Measurements from ENCODE around the gene RNF225. TPM values are rescaled to one million over a fixed set of nuclear protein-coding genes. Genes with fewer than 3 reads are reported as not detected.

RNF225 gene
- total and polyA plus RNA-seq, 2 donors (not counting 3 experiments of a cell fraction or from before 2014, with no cell fraction given): 0.58 TPM; not detected in 1

- Histone ChIP-seq H3K4me1 (ENCODE audit: control insufficient read depth, extremely low read depth, insufficient read depth, low read length) (no peaks in the 10 kb centered on the region), H3K27ac (ENCODE audit: insufficient read depth, low read depth, low read length) (no peak overlapping the region), H3K4me2 (ENCODE audit: insufficient read depth, low read length) (no peak overlapping the region), H3K79me2 (ENCODE audit: control insufficient read depth, insufficient read depth, low read length) (no peaks in the 10 kb centered on the region), H3K9me1 (replicated peaks; ENCODE audit: control insufficient read depth, extremely low read depth, insufficient read depth, low read length) (no peaks in the 10 kb centered on the region), H2AFZ (ENCODE audit: low read depth, low read length) (no peak overlapping the region), H3K9me3 (replicated peaks; ENCODE audit: control insufficient read depth, insufficient read depth, low read length) (peaks cover 12% of the 10 kb centered on the region), H3K4me3 (replicated peaks in 1 of 3; ENCODE audit: insufficient read depth in 1 of 3, low read depth in 1 of 3, low read length in 3 of 3) (no peak overlapping the region), H3K27me3 (ENCODE audit: control insufficient read depth in 2 of 2, insufficient read depth in 2 of 2, low read length in 2 of 2) (no peaks in the 10 kb centered on the region), H3K36me3 (ENCODE audit: control insufficient read depth in 2 of 2, extremely low read depth in 1 of 2, insufficient read depth in 2 of 2, low read length in 2 of 2) (peaks cover 15 to 18% of the 10 kb centered on the region in 2 experiments), H4K20me1 (replicated peaks; ENCODE audit: control insufficient read depth, extremely low read depth, insufficient read depth, low read length) (no peaks in the 10 kb centered on the region), H3K9ac (replicated peaks; ENCODE audit: extremely low read depth, insufficient read depth, low read length) (no peak overlapping the region)
- no TSS peak for BruUV-seq (replicated peaks)
- intact Hi-C loops (cut with micrococcal nuclease) (no loop called here), dilution Hi-C loops (cut with MboI; ENCODE audit: extremely low pct_ligation_motif_present, low sequenced_read_pairs) (no loop called here)
- POLR2A ChIA-PET: no interaction called here
- DNase-seq (ENCODE audit: low read depth, low spot score) (no peak), FAIRE-seq (no peak)
- CTCF ChIA-PET: interaction anchor here (1.0 kb wide), 1 partner anchor 9 kb away, joined by 4 read pairs; the partner anchor contains the start of gene ZNF584
- TF ChIP-seq JUN (IDR thresholded peaks at IDR 0.05; ENCODE audit: borderline replicate concordance, insufficient read depth, insufficient read length, low read depth) (no peak), POLR2A (IDR thresholded peaks at IDR 0.05; ENCODE audit: low read depth, low read length) (no peak), MAX (IDR thresholded peaks at IDR 0.05; ENCODE audit: insufficient read depth, insufficient read length) (no peak), FOS (IDR thresholded peaks at IDR 0.05; ENCODE audit: borderline replicate concordance, insufficient read depth, low read length) (no peak), POLR2AphosphoS5 (IDR thresholded peaks at IDR 0.05; ENCODE audit: insufficient read depth, low read depth, low read length) (no peak), MYC (IDR thresholded peaks at IDR 0.05; ENCODE audit: low read depth, low read length) (no peak), GATA2 (IDR thresholded peaks at IDR 0.05; ENCODE audit: insufficient read depth, insufficient read length, low read depth, low read length) (no peak), CTCF (IDR thresholded peaks at IDR 0.05; ENCODE audit: extremely low read depth in 1 of 2, insufficient read depth in 1 of 2, low read depth in 1 of 2, low read length in 2 of 2) (no peak), EZH2 (IDR thresholded peaks at IDR 0.05; ENCODE audit: borderline replicate concordance, low read depth, low read length, severe bottlenecking) (no peak)
Observed at GRCh38 chr19:58417071-58417470, 21.6 kb downstream of the RNF225 start.

Measured in endothelial cell of umbilical vein (primary cell).